Fibroblast of lung (primary cell): ENCODE data around the gene CFAP299.

Experiments
- EZH2 ChIP-seq: IDR thresholded peaks from 2 replicates; pipeline ENCODE4 v1.5.1; 2012; ENCODE audit warnings: low read length, control low read depth, mild to moderate bottlenecking; ENCODE audit errors: missing control alignments
- TF ChIP-seq, protein P1 (sequence below), 2 donors: IDR thresholded peaks in 1 of 2; conservative IDR thresholded peaks in 1 of 2; 1 replicate in 1 of 2; 2 replicates in 1 of 2; pipeline ENCODE4 v1.5.1; 2011 to 2012; ENCODE audit warnings: low read length in 2 of 2, control low read depth in 1 of 2, inconsistent platforms in 1 of 2, low read depth in 1 of 2, mild to moderate bottlenecking in 1 of 2

DNA sequence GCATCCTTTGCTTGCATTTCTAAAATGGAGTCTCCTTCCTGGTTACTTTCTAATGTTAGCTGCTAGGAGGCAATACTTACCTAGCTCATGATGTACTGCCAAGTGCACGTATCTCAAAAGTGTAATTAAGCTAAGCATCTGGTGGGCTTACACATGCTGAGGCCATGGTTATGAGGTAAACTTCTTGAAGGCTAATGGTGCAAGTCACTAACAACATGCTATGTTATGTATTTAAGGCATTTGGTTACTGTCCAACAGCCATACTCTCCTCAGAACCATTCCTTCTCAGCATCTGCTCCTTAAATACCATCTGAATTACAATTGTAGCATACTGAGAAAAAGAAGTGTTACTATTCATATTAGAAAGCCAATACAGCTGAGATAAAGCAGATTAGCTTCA lies 376.4 kb downstream of the CFAP299 start:
- TF ChIP-seq, protein P1, sequence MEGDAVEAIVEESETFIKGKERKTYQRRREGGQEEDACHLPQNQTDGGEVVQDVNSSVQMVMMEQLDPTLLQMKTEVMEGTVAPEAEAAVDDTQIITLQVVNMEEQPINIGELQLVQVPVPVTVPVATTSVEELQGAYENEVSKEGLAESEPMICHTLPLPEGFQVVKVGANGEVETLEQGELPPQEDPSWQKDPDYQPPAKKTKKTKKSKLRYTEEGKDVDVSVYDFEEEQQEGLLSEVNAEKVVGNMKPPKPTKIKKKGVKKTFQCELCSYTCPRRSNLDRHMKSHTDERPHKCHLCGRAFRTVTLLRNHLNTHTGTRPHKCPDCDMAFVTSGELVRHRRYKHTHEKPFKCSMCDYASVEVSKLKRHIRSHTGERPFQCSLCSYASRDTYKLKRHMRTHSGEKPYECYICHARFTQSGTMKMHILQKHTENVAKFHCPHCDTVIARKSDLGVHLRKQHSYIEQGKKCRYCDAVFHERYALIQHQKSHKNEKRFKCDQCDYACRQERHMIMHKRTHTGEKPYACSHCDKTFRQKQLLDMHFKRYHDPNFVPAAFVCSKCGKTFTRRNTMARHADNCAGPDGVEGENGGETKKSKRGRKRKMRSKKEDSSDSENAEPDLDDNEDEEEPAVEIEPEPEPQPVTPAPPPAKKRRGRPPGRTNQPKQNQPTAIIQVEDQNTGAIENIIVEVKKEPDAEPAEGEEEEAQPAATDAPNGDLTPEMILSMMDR (conservative IDR thresholded peaks at IDR 0.05 in 1 of 2, IDR thresholded peaks at IDR 0.05 in 1 of 2; ENCODE audit: low read depth in 1 of 2, low read length in 2 of 2): no peak
- TF ChIP-seq EZH2: no peak
